ENCODE results near the gene MAML3. TPM values are rescaled to one million over a fixed set of nuclear protein-coding genes. Genes with fewer than 3 reads are reported as not detected.

Gene MAML3
- total RNA-seq, 2 experiments from 2014 or later = 2.5 to 2.9 TPM

GRCh38 chr4:139734875-139735380 is 419.1 kb downstream of the MAML3 start:
- peaks cover 53% of the 10 kb centered on the region for H3K27me3 Mint-ChIP-seq
- no peak overlapping the region for H3K27ac ChIP-seq (ENCODE audit: low read depth in 1 of 2, low read length in 2 of 2)
- peak; percentile 83 for ATAC-seq (ENCODE audit: poor library complexity)

GRCh38 chr4:139734201-139734874 is 419.6 kb downstream of the MAML3 start:
- peaks cover 51% of the 10 kb centered on the region for H3K27me3 Mint-ChIP-seq
- H3K9me3 Mint-ChIP-seq = no peaks in the 10 kb centered on the region
- Histone ChIP-seq H3K4me1 (ENCODE audit: insufficient read depth, low read length) (peaks cover 13% of the 10 kb centered on the region), H3K9me3 (ENCODE audit: control insufficient read depth in 1 of 2, insufficient read depth in 1 of 2, low read length in 2 of 2) (no peaks in the 10 kb centered on the region), H3K27ac (ENCODE audit: low read depth in 1 of 2, low read length in 2 of 2) (no peak overlapping the region), H3K27me3 (ENCODE audit: control insufficient read depth in 1 of 2, insufficient read depth in 2 of 2, low read length in 2 of 2) (peaks cover 12 to 35% of the 10 kb centered on the region in 2 experiments), H3K4me3 (ENCODE audit: low read length) (no peak overlapping the region), H3K36me3 (ENCODE audit: insufficient read depth, low read length) (no peaks in the 10 kb centered on the region)
- peaks cover 14% of the 10 kb centered on the region for H3K4me1 Mint-ChIP-seq (ENCODE audit: low read depth)
- H3K4me3 Mint-ChIP-seq = peak overlapping the region; percentile 69
- CTCF ChIA-PET = interaction anchor here (1.1 kb wide), 1 partner anchor 11 kb away, joined by 3 read pairs; no protein-coding TSS in a partner anchor
- POLR2A ChIA-PET = no interaction called here
- no peak overlapping the region for H3K27ac Mint-ChIP-seq
- DNase-seq (peak in 2 of 14 experiments; percentile 40 to 56), ATAC-seq (ENCODE audit: poor library complexity) (no peak)
- TF ChIP-seq CTCF (IDR thresholded peaks at IDR 0.05) = no peak
- no peaks in the 10 kb centered on the region for H3K36me3 Mint-ChIP-seq (ENCODE audit: low read depth)
- intact Hi-C loops (cut with DNase I, micrococcal nuclease) = loop anchor here in 1 of 2 experiments (2.0 to 10.0 kb wide), 3 partner anchors 280 to 620 kb away; no protein-coding TSS in a partner anchor

More at GRCh38 chr4:139734875-139735380, 419.1 kb downstream of the MAML3 start:
- ChIA-PET POLR2A (no interaction called here), CTCF (no interaction called here)
- TF ChIP-seq CTCF (IDR thresholded peaks at IDR 0.05) = peak; percentile 51
- peaks cover 13% of the 10 kb centered on the region for H3K4me1 ChIP-seq (ENCODE audit: insufficient read depth, low read length)
- no peaks in the 10 kb centered on the region for H3K36me3 Mint-ChIP-seq (ENCODE audit: low read depth)
- DNase-seq = peak; percentile 6 to 78 (median 40)
- peak overlapping the region; percentile 69 for H3K4me3 Mint-ChIP-seq
- no peak overlapping the region for H3K27ac Mint-ChIP-seq
- H3K9me3 ChIP-seq (ENCODE audit: control insufficient read depth in 1 of 2, insufficient read depth in 1 of 2, low read length in 2 of 2) = no peaks in the 10 kb centered on the region
- peak overlapping the region; percentile 44 for H3K4me3 ChIP-seq (ENCODE audit: low read length)
- H3K9me3 Mint-ChIP-seq = no peaks in the 10 kb centered on the region
- peaks cover 14% of the 10 kb centered on the region for H3K4me1 Mint-ChIP-seq (ENCODE audit: low read depth)
- intact Hi-C loops (cut with DNase I, micrococcal nuclease) = loop anchor here (2.0 to 10.0 kb wide), 4 partner anchors 280 to 620 kb away; no protein-coding TSS in a partner anchor
- peaks cover 12 to 35% of the 10 kb centered on the region in 2 experiments for H3K27me3 ChIP-seq (ENCODE audit: control insufficient read depth in 1 of 2, insufficient read depth in 2 of 2, low read length in 2 of 2)
- H3K36me3 ChIP-seq (ENCODE audit: insufficient read depth, low read length) = no peaks in the 10 kb centered on the region

GRCh38 chr4:139732991-139733570 is 420.9 kb downstream of the MAML3 start:
- Histone ChIP-seq H3K27ac (ENCODE audit: low read depth in 1 of 2, low read length in 2 of 2) (no peak overlapping the region), H3K27me3 (ENCODE audit: control insufficient read depth in 1 of 2, insufficient read depth in 2 of 2, low read length in 2 of 2) (peaks cover 12 to 35% of the 10 kb centered on the region in 2 experiments), H3K9me3 (ENCODE audit: control insufficient read depth in 1 of 2, insufficient read depth in 1 of 2, low read length in 2 of 2) (no peaks in the 10 kb centered on the region), H3K4me3 (ENCODE audit: low read length) (no peak overlapping the region), H3K36me3 (ENCODE audit: insufficient read depth, low read length) (no peaks in the 10 kb centered on the region), H3K4me1 (ENCODE audit: insufficient read depth, low read length) (peaks cover 13% of the 10 kb centered on the region)
- H3K36me3 Mint-ChIP-seq (ENCODE audit: low read depth) = no peaks in the 10 kb centered on the region
- H3K27ac Mint-ChIP-seq = no peak overlapping the region
- DNase-seq (no peak), ATAC-seq (ENCODE audit: poor library complexity) (no peak)
- intact Hi-C loops (cut with DNase I, micrococcal nuclease) = loop anchor here in 1 of 2 experiments (10.0 kb wide), 2 partner anchors 282 to 622 kb away; no protein-coding TSS in a partner anchor
- ChIA-PET POLR2A (no interaction called here), CTCF (interaction anchor here (1.1 kb wide), 1 partner anchor 9 kb away, joined by 3 read pairs; no protein-coding TSS in a partner anchor)
- peaks cover 14% of the 10 kb centered on the region for H3K4me1 Mint-ChIP-seq (ENCODE audit: low read depth)
- H3K27me3 Mint-ChIP-seq = peaks cover 42% of the 10 kb centered on the region
- no peak overlapping the region for H3K4me3 Mint-ChIP-seq
- TF ChIP-seq CTCF (IDR thresholded peaks at IDR 0.05) = no peak
- H3K9me3 Mint-ChIP-seq = no peaks in the 10 kb centered on the region

Data from CD4-positive, alpha-beta T cell (primary cell).